Measurements from ENCODE around the gene P2RY6. TPM values are rescaled to one million over a fixed set of nuclear protein-coding genes. Genes with fewer than 3 reads are reported as not detected.

P2RY6 gene
- total RNA-seq, 4 donors from 2014 or later: 1.8 to 2.8 (median 2.3) TPM

GRCh38 chr11:73290536-73290935, 18.4 kb downstream of the P2RY6 start:
- no peaks in the 10 kb centered on the region for H3K9me3 ChIP-seq
- no peaks in the 10 kb centered on the region for H3K27me3 ChIP-seq
- peaks cover 0 to 40% (median 11%) of the 10 kb centered on the region in 3 donors for H3K4me1 ChIP-seq
- no peaks in the 10 kb centered on the region for H3K36me3 ChIP-seq
- H3K4me3 ChIP-seq: no peak overlapping the region
- H3K27ac ChIP-seq: no peak overlapping the region
- TF ChIP-seq CTCF (IDR thresholded peaks at IDR 0.05) (no peak), POLR2A (IDR thresholded peaks at IDR 0.05) (no peak), POLR2AphosphoS5 (IDR thresholded peaks at IDR 0.05) (no peak), EP300 (IDR thresholded peaks at IDR 0.05) (no peak)
- no peak for ATAC-seq
- WGBS, 2 donors (ENCODE audit: low coverage in 1 of 2): 100% methylated on average over 1 of the region's 4 CpGs; no CpG with 5 or more reads in 1 of the 2 donors

GRCh38 chr11:73291196-73291595, 19.1 kb downstream of the P2RY6 start:
- WGBS, 2 donors (ENCODE audit: low coverage in 1 of 2): no CpG with 5 or more reads among the region's 3 CpGs
- no peak for ATAC-seq
- no peak overlapping the region for H3K4me3 ChIP-seq
- H3K9me3 ChIP-seq: no peaks in the 10 kb centered on the region
- no peaks in the 10 kb centered on the region for H3K27me3 ChIP-seq
- H3K27ac ChIP-seq: no peak overlapping the region
- no peak for TF ChIP-seq CTCF (IDR thresholded peaks at IDR 0.05)
- no peak for TF ChIP-seq POLR2AphosphoS5 (IDR thresholded peaks at IDR 0.05)
- TF ChIP-seq EP300 (IDR thresholded peaks at IDR 0.05): no peak
- TF ChIP-seq POLR2A (IDR thresholded peaks at IDR 0.05): no peak
- H3K36me3 ChIP-seq: no peaks in the 10 kb centered on the region
- H3K4me1 ChIP-seq: peaks cover 0 to 40% (median 11%) of the 10 kb centered on the region in 3 donors

- no peak for ATAC-seq
- H3K4me3 ChIP-seq: no peak overlapping the region
- H3K27ac ChIP-seq: no peak overlapping the region
- TF ChIP-seq POLR2A (IDR thresholded peaks at IDR 0.05): no peak
- TF ChIP-seq POLR2AphosphoS5 (IDR thresholded peaks at IDR 0.05): no peak
- TF ChIP-seq EP300 (IDR thresholded peaks at IDR 0.05): no peak
- no peak for TF ChIP-seq CTCF (IDR thresholded peaks at IDR 0.05)
- H3K9me3 ChIP-seq: no peaks in the 10 kb centered on the region
- H3K36me3 ChIP-seq: no peaks in the 10 kb centered on the region
- 57 to 71% methylated on average over 2 to 6 of the region's 12 CpGs for whole genome bisulfite sequencing, 2 donors (ENCODE audit: low coverage in 1 of 2)
- peaks cover 0 to 35% (median 11%) of the 10 kb centered on the region in 3 donors for H3K4me1 ChIP-seq
- no peaks in the 10 kb centered on the region for H3K27me3 ChIP-seq
These were observed 19.8 kb downstream of the P2RY6 start for GRCh38 chr11:73291781-73292524.

GRCh38 chr11:73292525-73292894, 20.4 kb downstream of the P2RY6 start:
- no peak overlapping the region for H3K27ac ChIP-seq
- H3K4me1 ChIP-seq: peaks cover 0 to 31% (median 11%) of the 10 kb centered on the region in 3 donors
- TF ChIP-seq POLR2A (IDR thresholded peaks at IDR 0.05): no peak
- no peak for TF ChIP-seq CTCF (IDR thresholded peaks at IDR 0.05)
- no peak for TF ChIP-seq POLR2AphosphoS5 (IDR thresholded peaks at IDR 0.05)
- TF ChIP-seq EP300 (IDR thresholded peaks at IDR 0.05): no peak
- WGBS, 2 donors (ENCODE audit: low coverage in 1 of 2): no CpG with 5 or more reads among the region's 5 CpGs
- no peaks in the 10 kb centered on the region for H3K27me3 ChIP-seq
- H3K4me3 ChIP-seq: no peak overlapping the region
- no peak for ATAC-seq
- H3K9me3 ChIP-seq: no peaks in the 10 kb centered on the region
- H3K36me3 ChIP-seq: no peaks in the 10 kb centered on the region

- Histone ChIP-seq H3K9me3 (no peaks in the 10 kb centered on the region), H3K4me1 (peaks cover 0 to 22% (median 11%) of the 10 kb centered on the region in 3 donors), H3K27me3 (no peaks in the 10 kb centered on the region), H3K27ac (no peak overlapping the region), H3K4me3 (no peak overlapping the region), H3K36me3 (no peaks in the 10 kb centered on the region)
- no peak for ATAC-seq
- TF ChIP-seq POLR2A (IDR thresholded peaks at IDR 0.05) (no peak), POLR2AphosphoS5 (IDR thresholded peaks at IDR 0.05) (no peak)
- WGBS, 2 donors (ENCODE audit: low coverage in 1 of 2): no CpG with 5 or more reads among the region's 4 CpGs
These were observed 21.3 kb downstream of the P2RY6 start for GRCh38 chr11:73293356-73293936.
